ENCODE data around the gene AKNA.
"Not testable (repeated sequence)": the region's sequence is repeated elsewhere in the genome, so short reads cannot be mapped to it uniquely, and the experiment has no call there.

DNA sequence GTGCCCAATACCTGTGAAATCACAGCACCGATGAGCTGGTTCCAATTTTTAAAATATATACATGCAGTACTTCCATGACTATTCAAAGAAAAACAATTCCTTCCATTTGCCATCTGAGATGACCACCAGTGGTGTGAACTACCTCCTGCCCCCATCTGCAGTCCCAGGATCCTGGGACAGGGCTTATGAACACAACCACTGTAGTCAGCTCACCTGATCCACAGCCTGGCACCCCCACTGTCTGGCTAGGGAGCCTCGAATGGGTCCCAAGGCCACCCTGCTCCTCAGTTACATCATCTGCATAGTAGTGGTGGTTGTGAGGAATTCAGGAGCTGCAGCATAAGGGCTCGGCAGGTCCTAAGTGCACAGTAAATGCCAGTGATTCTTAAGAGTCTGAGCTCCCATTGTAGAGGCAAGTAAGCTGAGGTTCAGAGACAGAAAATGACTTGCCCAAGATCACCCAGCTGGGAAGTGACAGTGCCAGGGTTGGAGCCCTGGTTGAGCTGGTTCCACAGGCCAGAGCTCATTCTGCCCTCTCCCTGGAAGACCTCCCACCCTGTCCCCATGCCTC lies 62.0 kb downstream of the AKNA start:
- not testable (repeated sequence) for TF ChIP-seq EZH2 (optimal IDR thresholded peaks at IDR 0.05; ENCODE audit: low read depth, low read length); CTCF (IDR thresholded peaks at IDR 0.05; ENCODE audit: low read length); EZH2phosphoT487 (IDR thresholded peaks at IDR 0.05; ENCODE audit: low read length)
